HG02588 (cell line): ENCODE measurements around the gene PRM3.

Experiments
- ATAC-seq: cut with Tn5 transposase; IDR thresholded peaks from one replicate; pipeline ENCODE4 v1.9.1; 2021; ENCODE audit warnings: mild to moderate bottlenecking, moderate library complexity; ENCODE audit not compliant: unreplicated experiment

The PRM3 gene

DNA sequence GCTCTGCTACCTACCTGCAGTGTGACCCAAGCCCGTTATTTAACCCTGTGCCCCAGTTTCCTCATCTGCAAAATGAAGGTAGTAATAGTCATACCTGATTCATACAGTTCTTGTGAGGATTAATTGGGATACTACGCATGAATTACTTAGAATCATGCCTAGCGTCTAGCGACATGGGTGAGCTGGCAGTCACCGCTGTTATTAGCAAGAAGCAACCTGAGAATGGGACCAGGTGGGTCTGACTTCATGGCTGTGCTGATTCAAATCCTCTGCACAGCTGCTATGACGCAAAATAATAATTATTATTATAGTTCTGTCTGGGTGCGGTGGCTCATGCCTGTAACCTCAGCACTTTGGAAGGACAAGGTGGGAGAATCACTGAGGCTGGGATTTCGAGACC lies 25.3 kb downstream of the PRM3 start:
- ATAC-seq = no peak

- no peak for ATAC-seq
Measured at GRCh38 chr16:11245988-11246387, 27.4 kb downstream of the PRM3 start.

DNA sequence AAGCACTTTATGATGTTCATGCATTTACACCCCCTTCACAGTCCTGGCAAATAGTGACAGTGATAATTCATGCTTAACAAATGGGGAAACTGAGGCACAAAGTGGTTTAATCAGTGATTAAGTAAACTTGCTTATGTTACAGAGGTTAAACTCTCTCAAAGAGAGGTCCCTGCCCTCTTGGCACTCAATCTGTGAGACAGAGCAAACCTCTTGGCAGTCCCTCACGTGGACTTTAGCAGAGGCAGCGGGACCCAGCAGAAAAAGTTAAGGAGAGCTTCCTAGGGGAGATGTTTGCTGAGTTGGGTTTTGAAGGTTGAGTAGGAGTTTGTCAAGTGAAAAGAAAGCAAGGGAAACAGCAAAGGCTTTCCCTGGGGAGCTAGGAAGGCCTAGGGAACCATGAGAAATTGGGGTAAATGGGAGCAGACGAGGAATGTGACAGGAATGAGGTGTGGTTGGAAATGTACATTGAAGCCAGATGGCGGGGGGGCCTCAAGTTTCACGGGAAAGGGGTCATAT lies 28.1 kb downstream of the PRM3 start:
- ATAC-seq = no peak

GRCh38 chr16:11242658-11243057 lies 30.8 kb downstream of the PRM3 start:
- no peak for ATAC-seq

GRCh38 chr16:11241480-11242204 lies 31.8 kb downstream of the PRM3 start:
- no peak for ATAC-seq

DNA sequence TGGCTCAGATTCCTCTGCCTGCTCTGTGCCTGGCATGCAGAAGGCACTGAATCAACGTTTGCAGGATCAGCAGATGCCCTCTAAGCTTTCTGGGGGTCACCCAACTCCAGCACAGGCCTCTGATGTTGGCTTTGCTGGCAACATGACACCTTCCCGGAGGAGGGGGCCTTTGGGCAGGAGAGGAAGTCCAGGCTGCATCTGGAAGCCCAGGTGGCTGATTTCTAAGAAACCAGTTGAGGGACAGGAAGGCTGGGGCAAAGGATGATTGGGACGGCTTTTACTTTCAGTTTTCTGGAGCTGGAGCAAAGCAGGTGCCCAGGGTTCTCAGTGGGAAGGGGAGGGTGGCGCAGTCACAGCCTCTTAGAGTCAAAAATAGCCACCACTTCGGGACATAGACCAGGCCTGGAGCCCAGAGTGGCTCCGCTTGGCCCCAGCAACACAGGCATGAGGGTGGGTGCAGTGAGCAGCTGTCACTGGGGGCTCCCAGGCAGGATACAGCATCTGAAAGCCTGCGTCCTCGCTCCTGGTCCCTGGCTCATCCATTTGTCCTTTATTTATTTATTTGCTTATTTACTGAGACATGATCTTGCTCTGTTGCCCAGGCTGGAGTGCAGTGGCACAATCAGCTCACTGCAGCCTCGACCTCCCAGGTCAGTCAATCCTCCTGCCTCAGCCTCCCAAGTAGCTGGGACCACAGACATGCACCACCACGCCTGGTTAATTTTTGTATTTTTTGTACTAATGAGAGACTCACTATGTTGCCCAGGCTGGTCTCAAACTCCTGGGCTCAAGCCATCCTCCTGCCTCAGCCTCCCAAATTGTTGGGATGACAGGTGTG lies 32.6 kb downstream of the PRM3 start:
- ATAC-seq = no peak

GRCh38 chr16:11239644-11240632 lies 33.5 kb downstream of the PRM3 start:
- no peak for ATAC-seq

DNA sequence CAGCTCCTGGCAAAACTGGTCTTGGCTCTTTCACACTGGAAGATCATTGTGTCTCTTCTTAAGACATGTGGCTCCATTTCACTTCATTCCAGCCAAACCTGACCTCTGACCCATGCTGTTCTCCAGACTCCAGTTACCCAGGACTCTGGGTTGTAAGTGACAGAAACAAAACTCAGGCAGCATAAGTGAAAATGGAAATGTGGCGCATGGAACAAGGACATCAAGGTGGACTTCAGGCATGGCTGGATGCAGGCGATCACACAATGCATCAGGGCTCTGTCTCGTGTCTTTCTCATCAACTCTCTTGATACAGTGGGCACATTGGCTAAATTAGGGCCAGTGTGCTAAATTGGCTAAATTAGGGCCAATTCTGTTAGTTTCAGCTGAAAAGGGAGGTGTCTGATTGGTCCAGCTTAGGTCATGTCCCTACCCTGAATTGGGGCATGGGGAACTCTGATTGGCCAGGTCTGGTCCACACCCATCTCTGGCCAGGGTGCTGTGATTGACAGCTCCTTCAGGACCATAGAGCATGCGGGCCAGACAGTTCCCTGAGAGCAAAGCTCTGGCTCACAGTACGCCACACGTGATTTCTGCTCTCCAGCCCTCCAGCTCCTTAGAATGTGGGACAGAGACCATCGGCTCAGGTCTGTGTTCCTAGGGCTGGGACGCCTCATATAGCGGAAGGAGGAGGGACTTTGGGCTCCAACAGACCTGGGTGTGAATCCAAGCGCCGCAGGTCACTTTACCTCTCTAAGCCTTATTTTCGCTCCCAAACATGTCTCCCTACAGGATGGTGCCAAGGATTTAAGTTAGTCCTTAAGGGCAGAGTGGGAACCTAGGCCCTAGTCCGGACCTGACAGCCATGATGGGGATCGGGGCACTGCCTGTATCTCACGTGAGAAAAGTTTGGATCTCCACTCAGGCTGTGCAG lies 34.9 kb downstream of the PRM3 start:
- ATAC-seq = no peak

- ATAC-seq = no peak
Measured at GRCh38 chr16:11236461-11237254, 36.8 kb downstream of the PRM3 start.

GRCh38 chr16:11235703-11235991 lies 37.8 kb downstream of the PRM3 start:
- no peak for ATAC-seq

- no peak for ATAC-seq
Measured at GRCh38 chr16:11234884-11235702, 38.3 kb downstream of the PRM3 start.

- no peak for ATAC-seq
Measured at GRCh38 chr16:11233727-11234376, 39.6 kb downstream of the PRM3 start.

- ATAC-seq = peak; percentile 56
Measured at GRCh38 chr16:11232852-11233726, 40.3 kb downstream of the PRM3 start.

DNA sequence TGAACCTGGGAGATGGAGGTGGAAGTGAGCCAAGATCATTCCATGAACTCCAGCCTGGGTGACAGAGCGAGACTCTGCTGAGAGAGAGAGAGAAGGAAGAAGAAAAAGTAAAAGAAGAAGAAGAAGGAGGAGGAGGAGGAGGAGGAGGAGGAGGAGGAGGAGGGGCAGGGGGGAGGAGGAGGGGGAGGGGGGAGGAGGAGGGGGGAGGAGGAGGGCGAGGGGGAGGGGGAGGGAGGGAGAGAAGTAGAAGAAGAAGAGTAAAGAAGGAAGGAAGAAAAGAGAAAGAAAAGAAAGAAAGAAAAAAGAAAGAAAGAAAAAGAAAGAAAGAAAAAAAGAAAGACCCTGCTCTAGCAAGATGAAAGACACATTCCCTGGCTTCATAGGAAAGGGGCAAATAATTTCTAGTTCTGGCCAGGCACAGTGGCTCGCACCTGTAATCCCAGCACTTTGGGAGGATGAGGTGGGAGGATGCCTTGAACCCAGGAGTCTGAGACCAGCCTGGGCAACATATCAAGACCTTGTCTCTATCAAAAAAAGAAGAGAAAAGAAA lies 41.1 kb downstream of the PRM3 start:
- ATAC-seq = no peak

DNA sequence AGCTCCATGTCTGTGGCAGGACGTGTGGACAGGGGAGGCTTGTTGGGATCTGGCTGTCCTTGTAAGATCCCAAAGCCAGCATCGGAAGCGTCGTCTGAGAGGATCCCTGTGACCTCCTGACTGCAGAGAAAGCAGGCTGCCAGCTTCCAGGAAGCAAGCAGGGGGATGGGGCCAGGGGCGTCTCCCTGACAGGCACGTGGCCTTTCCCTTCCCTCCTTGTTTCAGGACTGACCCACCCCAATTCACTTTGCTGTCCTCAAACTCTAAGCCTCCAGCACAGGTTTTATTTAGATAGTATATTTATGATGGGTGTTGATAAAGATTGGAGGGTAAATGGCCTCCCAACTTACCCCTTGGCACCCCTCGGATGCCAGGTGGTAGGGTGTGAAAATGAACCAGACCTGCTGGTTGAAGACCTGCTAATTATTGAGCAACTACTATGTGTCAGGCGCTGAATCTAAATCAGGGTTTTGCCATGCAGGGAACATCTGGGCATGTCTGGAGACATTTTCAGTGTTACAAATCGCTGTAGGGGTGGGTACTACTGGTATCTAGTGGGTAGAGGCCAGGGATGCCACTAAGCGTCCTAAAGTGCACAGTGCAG lies 42.0 kb downstream of the PRM3 start:
- no peak for ATAC-seq

DNA sequence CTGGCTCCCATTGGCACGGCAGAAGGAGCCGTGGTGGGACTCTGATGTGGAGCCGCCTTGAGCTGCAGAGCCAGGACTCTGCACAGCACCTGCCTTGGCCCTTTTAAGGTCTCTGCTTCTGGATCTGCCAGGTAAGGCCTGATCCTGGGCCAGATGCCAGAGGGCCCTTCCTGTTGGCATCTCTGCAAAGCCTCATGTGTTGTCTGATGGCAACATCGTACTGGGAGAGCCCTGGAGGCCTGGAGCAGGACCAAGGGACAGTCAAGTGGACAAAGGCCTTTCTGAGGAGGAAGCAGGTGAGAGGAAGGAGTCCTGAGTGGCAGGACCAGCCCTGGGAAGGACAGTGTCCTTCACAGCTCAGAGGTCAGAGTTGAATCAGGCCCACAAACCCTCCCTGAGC lies 43.5 kb downstream of the PRM3 start:
- ATAC-seq = no peak
